ENCODE measurements around the gene NAALADL2.

DNA sequence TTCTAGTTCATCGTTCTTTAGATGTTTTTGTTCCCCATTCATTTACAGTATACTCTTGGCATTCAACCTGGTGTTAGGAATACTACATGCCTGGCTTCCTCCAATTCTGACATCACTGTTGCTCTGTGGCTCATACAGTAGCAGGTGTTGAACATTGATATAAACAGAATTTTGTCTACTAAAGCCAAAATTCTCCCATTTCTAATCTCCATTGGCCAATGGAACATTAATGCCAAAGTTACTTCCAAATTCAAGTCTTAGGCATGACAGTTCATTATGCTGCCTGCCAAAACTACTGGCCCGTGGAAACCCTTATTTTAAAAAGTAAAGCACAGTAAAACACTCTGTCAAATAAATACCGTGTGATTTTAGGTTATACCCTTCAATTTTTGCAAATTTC is 368.0 kb downstream of the NAALADL2 start:
- no peak for TF ChIP-seq POLR2A (IDR thresholded peaks at IDR 0.05; ENCODE audit: low read length)
- TF ChIP-seq GATA1 (IDR thresholded peaks at IDR 0.05; ENCODE audit: low read depth, low read length): no peak

Data from erythroblast (primary cell).